Stimulated activated CD8-positive, alpha-beta memory T cell treated with anti-CD3 and anti-CD28 coated beads, Interleukin-4, amount 100 ng/mL, for 1 hour (primary cell): ENCODE measurements around the gene TRMT11.
"Not testable (repeated sequence)": the region's sequence is repeated elsewhere in the genome, so short reads cannot be mapped to it uniquely, and the experiment has no call there.

Experiments
- DNase-seq, 2 donors: peaks; one replicate each; pipeline ENCODE4 v3.0.0-alpha.2; 2020; ENCODE audit warnings: low read depth in 2 of 2, low spot score in 1 of 2

TRMT11 gene

GRCh38 chr6:125986301-125987025, at the start of gene TRMT11:
TSS of gene TRMT11 (plus strand) at chr6:125986540. CDS start at chr6:125986551, 11 bp downstream.
- DNase-seq: peak; percentile 50 to 59

- DNase-seq: no peak
Measured at GRCh38 chr6:125939026-125939425, 47.3 kb upstream of the TRMT11 start.

GRCh38 chr6:125939791-125940190, 46.5 kb upstream of the TRMT11 start:
- DNase-seq: no peak

DNA sequence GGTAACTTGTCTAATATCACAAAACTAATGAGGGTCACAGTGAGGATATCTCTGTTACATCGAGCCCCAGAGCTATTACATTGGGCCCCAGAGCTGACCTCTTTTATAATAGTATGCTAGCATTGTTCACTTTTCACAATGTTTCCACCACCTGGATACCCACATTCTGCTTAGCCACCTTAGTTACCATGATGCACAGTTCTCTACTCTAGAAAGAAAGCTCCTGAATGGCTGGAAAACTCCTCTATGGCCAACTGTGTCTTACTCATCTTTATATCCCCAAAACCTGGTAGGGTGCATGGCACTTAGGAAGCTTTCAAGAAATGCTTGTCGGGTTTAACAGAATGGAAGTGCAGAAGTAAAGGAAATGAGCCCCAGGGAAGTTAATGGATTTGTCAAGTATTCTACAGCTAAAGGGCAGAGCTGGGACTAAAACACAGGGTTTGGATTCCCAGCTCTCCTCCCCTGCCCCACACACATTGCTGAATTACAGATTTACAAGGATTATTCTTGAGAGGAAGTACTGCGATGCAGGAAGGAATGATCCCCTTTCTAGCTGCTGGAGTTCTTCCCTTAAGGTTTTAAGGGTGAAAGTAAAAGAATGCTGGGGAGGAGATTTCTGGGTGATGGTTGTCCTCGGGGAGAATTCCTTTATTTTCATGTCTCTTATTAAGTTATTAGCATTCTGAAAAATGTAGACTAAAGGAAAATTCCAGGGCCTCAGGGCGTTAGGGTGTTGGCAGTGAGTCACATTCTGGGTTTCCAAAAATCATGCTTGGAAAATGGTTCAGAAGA, 45.9 kb upstream of the TRMT11 start:
- DNase-seq: no peak

- DNase-seq: no peak
Measured at GRCh38 chr6:125942672-125943527, 43.4 kb upstream of the TRMT11 start.

DNA sequence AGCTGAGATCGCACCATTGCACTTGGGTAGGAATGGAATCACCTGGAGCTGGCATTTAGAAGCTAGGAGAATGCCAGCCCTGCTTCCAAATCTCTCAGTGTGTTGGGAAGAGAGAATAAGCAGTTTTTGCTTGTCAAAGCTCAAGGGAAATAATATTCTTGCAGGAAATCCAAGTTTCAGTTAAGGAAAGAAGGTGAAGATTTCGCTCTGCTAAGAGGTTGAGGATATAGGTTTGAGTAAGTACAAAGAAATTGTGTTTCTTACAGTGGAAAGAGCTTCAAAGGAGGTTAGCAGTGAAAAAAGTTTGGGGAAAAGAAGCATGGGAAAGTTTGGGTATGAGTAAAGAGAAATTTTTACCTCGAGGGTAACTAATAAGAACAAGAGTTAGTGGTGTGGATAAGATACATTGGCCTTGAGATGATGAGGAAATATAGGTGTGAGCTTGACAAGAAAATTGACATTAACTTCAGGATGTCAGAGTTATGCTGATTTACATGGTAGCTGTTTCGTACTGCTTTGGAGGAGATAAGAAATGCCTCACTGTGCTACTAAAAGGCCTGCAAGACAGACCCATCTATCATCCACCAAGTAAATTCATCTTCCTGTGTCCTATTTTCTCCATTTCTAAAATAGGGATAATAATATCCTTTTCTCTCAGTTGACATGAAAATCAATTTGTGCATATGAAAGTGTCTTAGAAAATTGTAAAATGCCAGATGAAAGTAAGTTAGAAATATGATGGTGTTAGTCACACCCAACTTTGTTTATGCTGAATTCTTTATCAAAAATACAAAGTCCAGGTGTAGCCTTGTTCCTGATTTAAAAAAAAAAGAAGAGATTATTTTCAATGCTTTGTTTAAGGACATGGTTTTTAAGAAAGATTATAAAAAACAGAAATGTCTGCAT, 42.6 kb upstream of the TRMT11 start:
- no peak for DNase-seq

- no peak for DNase-seq
Measured at GRCh38 chr6:125944434-125944816, 41.9 kb upstream of the TRMT11 start.

- DNase-seq: no peak
Measured at GRCh38 chr6:125944896-125945295, 41.4 kb upstream of the TRMT11 start.

GRCh38 chr6:125945378-125946141, 40.8 kb upstream of the TRMT11 start:
- no peak for DNase-seq

DNA sequence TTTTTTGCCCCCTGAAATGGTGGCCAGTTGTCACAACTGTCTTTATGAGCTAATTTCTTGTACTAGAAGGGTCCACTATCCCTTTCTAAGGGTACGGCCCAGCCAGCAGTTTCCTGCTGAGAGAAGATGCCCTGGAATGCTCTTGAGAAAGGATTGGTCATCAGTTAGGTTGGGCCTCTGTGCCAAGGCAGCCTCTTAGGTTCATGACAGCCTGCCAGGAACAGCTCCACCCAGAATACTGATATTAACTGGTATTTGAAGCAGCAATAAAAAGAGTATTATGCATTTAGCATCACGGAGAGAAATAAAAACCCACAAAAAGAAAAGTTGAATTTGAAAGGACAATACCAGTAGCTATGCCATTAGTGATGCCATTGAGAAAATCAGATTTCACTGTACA, 38.7 kb upstream of the TRMT11 start:
- no peak for DNase-seq

DNA sequence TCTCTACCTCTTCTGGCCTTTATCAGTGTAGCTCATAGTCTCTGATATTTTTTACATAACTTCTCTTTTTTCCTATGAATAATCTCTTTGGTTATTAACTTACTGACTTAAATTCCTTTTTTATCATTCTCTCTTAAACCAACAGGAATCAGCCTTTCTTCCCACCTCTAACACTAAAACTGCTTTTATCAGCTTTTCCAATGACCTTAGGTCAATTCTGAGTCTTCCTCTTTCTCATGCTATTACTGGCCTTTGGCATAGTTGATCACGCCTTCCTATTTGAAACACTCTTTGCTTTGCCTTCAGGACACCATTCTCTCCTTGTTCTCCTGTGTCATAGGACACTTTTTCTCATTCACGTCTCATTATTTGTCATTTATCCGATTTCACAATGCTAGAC, 37.9 kb upstream of the TRMT11 start:
- no peak for DNase-seq

DNA sequence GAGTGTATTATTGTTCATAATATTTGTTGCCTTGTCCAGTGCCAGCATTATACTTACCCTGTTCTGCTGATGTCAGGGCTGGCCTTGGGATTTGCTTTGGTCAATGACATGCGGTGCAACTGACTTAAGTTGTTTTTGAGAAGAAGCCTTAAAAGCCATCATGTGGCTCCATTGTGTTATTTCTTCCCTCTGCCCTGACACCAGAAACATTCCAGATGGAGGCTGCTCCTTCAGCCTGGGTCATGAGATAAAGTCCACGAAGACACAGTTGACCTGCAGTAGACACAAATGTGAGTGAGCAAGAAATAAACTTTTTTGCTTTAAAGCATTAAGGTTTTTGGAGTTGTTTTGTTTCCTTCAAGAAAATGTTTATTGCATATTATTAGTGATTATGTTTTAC, 37.3 kb upstream of the TRMT11 start:
- DNase-seq: no peak

- no peak for DNase-seq
Measured at GRCh38 chr6:125950293-125950692, 36.0 kb upstream of the TRMT11 start.

GRCh38 chr6:125950716-125951115, 35.6 kb upstream of the TRMT11 start:
- not testable (repeated sequence) for DNase-seq

DNA sequence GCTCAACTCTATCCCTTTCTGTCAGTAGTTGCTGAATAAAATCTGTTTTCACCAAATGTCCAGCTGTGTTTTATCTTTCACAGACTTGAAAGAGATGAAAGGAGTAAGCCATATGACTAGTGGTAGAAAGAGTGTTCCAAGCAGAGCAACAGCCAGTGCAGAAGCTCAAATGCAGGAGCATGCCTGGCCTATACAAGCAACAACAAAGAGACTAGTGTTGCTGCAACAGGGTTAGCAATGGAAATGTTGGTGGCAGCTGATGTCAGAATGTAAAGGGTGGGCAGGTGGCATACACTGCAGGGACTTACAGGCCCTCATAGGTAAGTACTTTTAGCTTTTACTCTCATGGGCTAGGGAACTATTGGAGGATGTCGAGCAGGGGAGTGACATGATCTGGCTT, 35.0 kb upstream of the TRMT11 start:
- no peak for DNase-seq

GRCh38 chr6:125952764-125953501, 33.4 kb upstream of the TRMT11 start:
- no peak for DNase-seq

- no peak for DNase-seq
Measured at GRCh38 chr6:125953502-125953875, 32.9 kb upstream of the TRMT11 start.

DNA sequence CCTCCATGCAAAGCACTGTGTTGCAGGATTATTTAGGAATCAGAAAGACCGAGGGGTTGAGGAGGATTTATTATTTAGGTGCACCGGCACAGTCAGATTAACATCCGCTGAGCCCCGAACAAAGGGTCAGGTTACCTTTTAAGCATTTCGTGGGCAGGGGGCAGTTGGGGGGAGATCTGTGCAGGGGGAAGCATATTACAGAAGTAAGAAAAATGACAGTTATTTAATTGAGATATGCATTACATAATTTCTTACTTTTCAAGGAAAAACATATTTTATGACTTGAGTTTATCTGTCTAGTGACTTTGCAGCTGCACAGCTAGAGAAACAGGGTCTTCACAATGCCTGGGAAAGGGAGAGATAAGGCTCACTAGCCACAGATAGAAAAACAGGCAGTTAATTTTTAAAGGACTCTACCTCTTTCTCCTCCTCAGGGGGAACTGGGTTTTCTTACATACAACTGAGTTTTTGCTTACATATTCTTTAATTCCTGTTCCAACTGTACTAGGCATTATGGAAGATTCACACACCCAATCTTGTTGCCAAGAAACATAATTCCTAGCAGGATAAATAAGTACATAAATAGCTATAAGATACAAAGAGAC, 31.5 kb upstream of the TRMT11 start:
- no peak for DNase-seq

DNA sequence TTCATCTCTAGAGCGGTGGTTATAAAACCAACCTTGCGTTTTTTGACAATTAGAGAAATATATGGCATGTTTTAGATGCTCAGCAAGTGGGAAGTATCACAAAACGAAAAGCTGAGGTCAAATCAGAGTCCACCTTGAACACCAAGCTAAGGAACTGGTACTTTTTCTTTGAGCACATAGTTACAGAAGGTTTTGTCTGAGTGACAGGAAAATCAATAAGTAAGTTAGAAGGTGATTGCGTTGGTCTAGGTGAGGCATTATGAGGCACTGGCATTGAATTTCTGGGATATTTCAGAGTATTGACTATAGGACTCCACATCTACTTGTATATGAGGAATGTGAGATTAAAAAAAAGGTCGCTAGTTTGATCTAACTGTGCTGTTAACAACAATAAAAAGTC, 30.4 kb upstream of the TRMT11 start:
- no peak for DNase-seq
